ENCODE data around the gene GABRA4.
A peak's percentile ranks its signal among the peaks of the same experiment; 100 is the strongest.

GABRA4 gene
- total RNA-seq = 0 reads per million in 2 donors

DNA sequence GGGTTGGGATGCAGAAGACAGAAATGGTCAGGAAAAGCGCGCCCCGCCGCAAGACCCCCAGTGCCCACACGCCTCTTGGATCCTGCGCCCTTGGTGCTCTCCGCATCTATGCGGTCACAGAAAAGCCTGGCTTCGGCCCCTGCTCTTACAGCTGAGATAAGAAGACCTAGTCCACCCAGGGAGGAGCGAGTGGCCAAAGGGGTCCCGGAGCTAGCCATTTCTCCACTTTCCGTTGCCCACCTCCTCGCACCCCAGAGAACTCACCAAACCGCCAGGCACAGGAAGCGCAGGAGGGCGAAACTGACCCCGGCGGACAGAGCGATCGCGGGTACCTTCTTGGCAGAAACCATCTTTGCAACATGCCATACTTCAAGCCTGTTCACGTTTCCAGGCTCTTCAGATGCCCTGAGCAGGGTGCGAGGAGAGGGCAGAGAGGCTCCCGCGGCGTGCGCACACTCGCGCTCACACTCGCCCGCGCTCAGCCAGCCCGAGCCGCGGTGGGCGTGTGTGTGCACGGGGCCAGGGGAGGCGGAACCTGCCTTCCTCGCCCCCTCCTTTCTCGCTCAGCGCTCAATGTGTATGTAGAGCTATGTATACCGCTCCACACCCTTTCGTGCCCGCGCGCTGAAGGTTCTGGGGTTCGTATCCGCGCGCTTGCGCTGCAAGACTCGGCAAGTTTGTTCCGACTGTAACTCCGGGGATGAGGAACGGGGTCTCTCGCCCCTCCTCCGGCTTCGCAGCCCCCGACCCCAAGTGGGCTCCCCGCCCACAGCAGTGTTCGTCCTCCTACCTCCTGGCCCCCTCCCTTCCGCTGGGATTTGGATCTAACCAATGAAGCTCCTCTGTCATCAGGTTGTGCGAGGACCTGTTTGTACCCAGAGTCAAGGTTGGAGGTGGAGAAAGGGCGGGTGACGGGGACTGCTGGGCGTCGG lies at the start of gene GABRA4:
Gene GABRA4 (minus strand): TSS at position 507 of the 932 bp plus-strand sequence. CDS start 157 bp downstream, at position 350.
- DNase-seq = peak in 1 of 5 experiments; percentile 11

DNA sequence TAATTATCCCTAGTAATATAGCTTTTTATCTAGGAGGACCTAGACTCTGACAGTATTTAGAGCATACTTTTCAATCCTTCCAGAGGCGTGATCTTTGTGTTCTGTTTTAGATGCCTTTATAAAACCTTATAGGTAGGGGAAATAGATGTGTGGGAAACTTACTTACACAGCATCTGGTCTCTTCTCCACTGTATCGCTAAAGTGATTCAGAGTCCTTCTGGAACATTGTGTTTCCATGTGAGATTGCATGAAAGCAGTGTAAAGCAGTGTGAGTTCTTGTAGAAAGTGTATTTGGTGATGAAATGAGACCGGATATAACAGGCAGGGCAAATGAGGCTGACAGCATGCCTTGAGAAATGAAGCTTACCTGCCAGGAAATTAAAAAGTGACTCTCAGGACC lies 47.4 kb upstream of the GABRA4 start:
- no peak for DNase-seq

DNA sequence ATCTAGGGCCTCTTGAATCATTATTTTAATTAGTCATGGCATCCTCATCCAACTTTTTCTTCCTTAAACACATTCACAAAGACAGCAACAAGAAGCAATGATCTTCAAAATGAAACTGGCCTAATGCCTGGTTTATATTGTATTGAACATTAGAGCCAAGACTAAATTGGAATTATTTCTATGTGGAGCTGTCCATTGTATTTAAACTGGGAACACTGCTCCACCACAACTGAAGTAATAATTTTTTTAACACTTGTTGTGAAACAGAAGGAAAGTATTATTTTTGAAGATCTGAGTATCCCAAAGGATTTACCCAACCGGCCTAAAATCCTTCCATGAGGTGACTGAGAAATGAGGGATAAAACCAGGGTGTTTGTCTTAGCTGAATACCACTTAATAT lies 44.9 kb upstream of the GABRA4 start:
- DNase-seq = no peak

DNA sequence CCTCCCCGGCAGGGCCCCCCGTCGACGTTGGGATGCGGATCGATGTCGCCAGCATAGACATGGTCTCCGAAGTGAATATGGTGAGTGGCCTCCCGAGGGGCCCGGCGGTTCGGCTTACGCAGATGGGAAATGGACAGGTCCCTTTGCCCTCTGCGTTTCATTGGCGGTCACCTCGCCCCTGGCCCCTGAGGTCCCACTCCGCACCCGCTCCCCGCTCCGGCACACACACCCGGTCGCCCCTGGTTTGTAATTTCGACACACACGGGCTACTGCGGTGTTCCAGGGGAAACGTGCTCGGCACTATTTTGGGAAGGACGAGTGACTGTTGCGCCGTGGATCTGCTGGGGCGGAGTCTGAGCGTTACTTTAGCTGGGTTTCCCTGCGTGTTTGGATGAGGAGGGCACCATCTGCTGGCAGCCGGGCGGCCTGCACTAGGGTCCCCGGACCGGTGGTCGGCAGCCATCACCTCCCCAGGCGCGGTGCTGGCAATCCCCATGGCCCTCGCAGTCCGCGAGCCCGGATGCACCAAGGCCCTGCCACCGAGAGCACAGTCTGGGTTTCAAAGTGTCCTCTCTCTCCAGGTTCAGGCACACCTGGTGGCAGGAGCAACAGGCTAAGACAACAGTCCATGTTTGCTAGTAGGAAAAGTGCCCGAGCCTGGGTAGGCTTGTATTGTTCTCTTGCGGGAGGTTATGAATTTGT lies 39.2 kb upstream of the GABRA4 start:
- DNase-seq = peak in 2 of 5 experiments; percentile 28 to 54

DNA sequence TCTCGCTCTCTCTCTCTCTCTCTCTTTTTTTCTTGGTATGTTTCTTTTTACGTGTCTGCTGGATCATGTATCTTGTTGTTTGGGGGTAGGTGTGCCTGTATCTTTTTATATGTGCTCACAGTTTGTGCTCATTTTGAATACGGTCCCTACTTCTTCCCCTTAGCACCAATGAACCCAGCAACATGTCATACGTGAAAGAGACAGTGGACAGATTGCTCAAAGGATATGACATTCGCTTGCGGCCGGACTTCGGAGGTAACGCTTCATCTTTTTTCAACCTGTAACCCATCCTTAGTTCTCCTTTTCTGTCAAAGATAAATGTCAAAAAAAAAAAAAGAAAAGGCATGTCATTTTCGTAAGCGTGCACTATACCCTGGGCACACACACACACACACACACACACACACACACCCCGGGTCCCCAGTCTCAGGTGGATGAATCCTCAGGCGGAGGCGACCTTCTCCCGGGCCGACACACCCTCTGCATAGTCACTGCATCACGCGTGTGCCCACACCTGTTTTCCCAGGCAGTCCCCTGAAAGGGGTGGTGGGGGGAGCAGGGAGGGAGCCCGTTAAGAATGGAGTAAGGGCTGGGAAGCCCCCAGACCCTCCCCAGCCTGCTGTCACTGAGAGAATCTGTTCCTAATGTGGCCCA lies 38.5 kb upstream of the GABRA4 start:
- peak in 2 of 5 experiments; percentile 4 to 26 for DNase-seq

DNA sequence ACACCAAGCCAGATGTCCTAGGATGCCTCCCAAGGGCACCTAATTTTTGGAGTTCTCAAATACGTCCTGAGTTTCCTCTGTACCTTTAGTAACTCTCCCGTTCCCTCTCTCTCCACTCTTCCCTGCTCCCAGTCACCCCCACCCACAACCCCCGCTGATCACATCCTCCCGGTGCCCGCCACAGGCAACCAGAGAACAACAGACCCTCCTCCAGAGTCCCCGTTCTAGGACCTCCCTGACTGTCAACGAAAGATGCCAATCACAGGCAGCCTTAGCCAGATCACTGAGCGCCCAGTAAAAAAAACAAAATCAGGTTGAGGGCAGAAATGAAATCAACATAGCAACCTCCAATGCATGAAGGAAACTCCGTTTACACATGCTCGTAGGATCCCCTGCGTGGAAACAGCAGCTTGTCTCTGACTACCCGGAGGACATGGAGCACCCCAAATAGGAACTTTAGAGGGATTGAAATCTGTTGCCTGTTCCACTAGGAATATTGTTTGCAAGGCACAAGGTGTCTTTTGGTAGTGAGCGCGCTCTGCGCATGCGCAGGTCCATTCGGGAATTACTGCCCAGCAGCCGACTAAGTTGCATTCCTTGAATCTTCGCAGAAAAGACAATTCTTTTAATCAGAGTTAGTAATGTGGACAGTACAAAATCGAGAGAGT lies 37.8 kb upstream of the GABRA4 start, which contains the start of gene GABRB1:
Gene GABRB1 (plus strand): TSS at position 557 of the 668 bp plus-strand sequence.
- DNase-seq = no peak

DNA sequence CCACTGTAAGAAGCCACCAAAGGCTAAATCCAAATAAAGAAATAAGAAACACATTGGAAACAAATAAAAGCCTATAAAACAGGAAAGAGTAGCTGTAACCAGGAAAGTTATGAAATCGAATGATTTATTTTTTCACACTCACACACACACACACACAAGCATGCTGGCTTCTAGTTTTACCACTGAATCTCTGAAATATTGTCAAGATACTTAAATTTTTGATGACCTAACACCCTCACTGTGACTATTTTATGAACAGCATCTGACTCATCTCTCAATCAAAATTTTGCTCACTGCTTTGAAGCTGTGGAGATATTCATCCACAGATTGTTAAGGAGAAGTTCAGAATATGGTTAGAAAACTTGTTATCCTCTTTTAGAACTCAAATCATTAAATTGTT lies 24.1 kb upstream of the GABRA4 start:
- no peak for DNase-seq

DNA sequence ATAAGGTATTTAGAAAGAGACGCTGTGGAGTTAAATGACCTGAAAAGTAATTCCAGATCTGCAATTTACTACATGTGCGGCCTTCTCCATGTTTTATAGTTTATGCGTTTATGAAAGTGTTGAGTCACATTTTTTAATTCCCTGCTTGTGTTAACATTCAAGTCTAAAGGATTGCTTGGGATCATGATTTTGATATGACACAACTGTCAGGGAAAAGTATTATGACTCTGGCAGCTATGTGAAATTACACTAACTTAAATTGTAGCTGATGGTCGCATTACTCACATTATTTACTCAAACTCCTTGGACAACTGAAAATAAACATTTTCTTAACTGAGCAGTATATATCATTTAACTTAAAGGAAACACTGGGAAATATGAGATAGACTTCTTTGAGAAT lies 23.7 kb upstream of the GABRA4 start:
- no peak for DNase-seq

DNA sequence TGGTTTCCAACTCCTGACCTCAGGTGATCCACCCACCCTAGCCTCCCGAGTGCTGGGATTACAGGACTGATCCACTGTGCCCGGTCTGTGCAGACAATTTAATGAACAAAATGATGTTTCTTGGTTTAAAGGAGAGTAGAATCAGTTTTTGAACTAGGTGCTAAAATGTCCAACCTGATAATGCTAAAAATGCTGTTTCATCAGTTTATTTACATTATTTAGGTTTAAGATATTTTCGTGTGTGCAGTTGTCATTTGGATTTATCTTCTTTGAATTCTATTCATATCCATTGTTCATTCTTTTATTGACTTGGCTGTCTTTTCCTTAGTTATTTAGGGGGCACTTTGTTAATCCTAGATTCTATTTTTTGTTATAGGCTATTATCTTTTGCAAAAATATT lies 20.0 kb upstream of the GABRA4 start:
- DNase-seq = no peak

DNA sequence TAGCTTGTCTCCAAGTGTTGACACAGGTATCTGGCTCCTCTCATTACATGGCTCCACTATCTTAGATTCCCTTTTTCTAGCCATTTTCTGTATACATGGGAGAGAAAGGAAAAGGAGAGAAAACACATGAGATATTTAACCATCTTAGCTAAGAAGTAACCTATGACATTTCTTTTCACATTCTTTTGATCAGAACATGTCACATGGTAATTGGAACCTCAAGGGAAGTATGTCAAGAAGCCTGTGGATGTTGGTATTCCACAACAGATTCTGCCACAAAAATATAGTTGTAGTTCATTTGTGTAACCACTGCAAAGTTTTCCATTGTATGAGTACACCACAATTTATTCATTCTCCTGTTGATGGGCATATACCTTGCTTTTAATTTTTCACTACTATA lies 19.3 kb upstream of the GABRA4 start:
- DNase-seq = no peak

DNA sequence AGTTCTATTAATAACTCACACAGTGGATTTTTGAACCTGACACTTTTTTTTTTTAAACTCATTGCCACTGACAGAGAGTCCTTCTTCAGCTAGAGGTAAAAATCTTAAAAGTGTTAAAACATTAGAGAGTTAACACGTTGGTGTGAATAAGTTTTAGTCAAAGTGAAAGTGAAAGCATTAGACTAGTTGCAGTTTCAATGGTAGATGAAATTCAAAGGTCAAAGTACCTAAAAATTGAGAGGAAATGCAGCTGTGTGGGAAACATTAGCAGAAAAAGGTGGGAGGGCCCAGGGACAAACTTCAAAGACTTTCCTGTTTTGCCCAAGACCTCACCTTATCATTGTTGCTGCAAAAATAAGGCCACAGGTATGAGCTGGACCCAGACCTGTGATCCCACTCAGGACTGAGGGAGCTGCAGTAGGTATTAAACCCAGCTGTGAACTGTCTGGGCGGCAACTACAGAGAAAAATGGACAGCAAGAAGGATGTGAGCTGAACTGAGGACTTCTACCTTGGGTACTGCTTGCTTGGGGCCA lies 17.6 kb upstream of the GABRA4 start:
- DNase-seq = peak in 2 of 5 experiments; percentile 9 to 73

DNA sequence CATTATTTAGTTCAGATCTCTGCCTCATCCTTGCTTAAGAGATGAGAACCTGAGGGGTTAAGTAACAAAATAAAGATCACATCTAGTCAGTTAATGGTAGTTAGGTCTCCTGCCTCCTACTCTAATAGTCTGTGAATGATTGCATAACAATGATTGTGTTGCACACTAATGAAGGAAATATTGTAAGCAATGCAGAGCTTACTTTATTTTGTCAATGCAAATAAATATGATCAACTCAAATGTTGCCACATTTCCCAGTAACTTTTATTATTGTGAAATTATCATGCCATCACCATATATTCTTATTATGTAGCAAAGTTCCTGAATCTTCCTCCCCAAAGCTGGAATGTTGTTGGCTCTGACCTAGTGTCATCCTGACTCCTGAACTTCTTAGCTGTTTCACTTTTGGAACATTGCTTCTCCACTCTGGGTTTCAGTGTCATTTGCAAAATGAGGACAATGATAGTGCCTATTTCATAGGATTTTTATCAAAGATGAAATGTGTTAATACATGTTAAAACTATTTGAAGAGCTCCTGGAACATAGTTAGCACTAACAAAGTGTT lies 17.0 kb upstream of the GABRA4 start:
- no peak for DNase-seq

DNA sequence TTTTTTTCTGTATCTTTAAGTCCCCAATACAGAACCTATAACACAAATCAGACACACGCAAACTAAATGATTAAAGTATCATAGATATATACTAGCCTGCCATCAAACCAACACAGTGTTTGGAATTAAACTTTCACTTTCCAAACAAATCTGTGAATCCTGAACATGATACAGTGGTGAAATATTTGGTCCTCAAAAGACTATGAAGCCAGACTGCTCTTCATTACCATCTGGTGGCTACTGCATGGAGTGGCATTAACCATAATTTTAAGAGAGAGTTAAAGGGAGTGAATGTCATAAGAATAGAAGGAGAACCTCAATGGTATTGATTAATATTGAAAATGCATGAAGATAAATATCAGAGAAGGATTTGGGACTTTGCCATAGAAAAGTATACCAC lies 9.2 kb upstream of the GABRA4 start:
- no peak for DNase-seq

DNA sequence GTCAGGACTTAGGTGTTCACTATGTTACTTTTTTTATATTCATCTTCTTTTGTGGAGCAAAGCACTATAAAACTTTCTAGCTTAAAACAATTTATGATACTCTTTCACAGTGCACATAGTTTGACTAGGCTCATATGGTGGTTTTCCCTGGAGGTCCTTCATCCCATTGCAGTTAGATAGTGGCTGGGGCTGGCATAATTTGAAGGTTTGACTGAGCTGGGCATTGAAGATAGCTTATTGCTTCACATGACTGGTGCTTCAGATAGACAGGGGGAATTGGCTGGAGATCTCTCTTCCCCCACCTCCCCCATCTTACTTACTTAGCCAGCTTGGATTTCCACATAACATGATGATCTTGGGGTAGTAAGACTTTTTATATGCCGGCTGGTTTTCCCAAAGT lies 7.0 kb upstream of the GABRA4 start:
- DNase-seq = no peak

DNA sequence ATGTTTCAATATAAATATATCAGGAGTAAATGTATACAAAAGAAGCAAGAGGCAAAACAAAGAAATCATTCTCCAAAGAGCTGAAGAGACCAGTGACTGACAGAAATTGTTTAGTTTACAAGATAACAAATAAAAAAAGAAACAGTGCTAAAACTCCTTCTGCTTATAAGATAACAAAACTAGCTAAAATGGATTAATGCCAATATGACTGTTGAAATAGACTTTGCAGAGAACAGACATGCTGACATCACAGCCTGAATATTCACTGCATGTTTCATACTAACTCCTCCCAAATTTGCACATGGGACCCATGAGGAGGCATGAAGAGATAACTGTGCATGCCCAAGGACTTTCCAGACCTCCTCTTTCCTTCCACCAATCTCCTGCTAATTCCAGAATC lies 6.2 kb upstream of the GABRA4 start:
- DNase-seq = no peak

DNA sequence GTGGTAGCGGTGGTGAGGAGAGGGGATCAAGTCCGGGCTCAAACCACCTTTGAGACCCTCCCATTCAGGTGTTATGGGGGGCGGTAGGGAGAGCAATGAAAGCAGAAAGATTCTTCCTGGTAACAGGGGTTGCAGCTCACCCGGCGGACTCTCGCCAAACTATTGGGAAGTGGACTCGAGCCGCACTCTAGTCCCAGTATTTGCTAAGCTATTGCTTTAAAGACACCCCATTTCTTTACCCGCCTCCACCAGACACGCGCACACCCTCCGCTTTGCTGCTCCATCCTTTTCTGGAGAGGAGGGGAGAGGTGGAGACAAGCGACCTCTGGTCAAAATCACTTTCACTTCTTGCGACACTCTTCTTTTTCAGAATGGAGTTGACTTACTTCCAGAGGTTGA lies 625 bp upstream of the GABRA4 start:
- peak in 1 of 5 experiments; percentile 8 for DNase-seq

DNA sequence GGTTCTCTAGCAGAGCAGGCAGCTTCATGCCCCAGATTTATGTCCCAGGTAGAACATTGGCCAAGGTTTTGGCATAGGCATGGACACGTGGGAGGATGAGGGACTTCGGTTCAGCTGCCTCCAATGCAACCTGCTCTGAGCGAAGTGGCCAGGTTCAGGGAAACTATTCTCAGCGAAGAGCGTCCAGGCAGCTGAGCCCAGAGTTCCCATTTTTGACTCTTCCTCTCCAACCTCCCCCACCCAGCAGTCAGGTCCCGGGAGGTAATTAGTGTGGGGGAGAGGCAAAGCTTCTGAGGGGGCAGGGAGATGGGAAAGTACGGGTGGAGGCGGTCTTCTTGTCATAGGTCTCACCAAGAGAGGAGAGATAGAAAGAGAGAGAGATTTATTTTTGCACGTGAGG lies 1.0 kb downstream of the GABRA4 start:
- no peak for DNase-seq

DNA sequence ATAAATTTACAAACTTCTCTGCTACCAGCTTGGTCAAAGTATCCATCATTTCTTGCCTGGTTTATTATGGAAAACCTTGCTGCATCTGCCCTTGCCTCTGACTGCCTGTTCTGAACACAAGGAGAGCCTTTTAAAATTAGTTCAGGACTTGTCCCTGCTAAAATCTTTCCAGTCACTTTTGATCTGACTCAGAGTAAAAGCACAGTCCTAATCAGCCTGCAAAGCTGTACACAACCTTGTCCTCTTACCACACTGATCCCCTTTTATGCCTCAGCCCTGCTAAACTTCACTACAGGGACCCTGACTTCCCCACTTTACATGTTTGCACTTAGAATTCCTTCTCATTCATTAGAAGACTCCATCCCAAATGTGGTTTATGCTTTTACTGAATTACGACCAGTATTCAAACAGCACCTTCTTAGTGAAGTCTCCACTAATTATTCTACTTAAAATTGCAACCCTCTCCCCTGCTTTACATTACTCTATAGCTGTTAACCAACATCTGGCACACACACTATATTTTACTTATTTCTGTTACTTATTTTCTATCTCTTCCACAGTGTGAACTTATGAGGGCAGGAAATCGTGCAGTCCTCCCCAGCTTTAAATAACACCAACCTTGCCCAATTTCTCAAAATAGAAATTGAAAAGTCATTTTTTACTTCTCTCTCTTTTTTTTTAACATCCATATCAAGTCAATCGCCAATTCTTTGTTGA lies 6.3 kb downstream of the GABRA4 start:
- DNase-seq = no peak

DNA sequence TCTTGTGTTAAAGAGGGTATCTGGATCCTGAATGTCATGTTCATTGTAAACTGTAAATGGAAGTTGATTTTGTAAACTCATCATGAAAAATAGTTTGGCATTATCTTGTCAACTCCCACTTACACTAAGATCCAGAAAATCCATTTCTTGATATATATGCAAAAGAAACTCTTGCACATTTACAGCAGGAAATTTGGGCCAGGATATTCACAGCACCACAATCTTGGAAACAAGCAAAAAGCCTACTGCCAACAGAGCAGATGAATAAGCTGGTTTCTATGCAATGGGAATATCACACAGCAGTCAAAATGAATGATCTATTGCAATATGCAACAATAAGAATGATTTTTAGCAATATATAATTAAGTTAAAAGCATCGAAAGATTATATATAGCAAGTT lies 8.6 kb downstream of the GABRA4 start:
- DNase-seq = no peak

DNA sequence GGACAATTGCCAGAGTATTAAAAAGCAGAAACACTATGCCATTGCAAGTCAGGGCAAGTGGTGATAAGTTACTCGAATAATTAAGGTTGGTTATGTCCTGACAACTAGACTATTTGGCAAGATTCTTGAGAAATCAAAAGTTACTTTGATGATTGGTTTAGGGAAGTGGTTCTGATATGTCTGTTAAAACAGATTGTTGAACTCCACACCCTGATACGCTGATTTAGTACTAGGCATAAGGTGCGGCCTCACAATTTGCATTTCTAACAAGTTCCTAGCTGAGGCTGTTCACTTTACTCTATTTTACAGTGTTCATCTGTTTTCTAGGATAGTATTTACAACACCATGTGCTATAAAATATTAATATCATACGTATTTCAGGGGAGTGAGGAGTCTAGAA lies 12.5 kb downstream of the GABRA4 start:
- DNase-seq = no peak

DNA sequence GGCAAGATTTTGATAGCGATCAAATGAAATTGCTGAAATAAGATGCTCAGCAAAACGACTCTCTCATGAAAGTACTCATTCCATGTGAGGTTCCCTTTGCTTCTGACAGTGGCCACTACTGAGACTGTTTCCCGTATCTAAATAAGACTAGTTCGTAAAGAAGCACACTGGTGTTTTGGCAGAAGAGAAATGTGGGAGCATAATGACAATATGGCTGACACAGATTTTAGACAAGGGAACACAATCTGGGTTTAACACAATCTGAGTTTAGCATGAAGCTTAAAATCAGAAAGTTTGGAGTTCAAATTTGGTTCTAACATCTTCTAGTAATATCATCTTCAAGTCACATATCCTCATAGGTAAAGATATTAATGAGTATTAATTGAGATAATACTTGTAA lies 13.7 kb downstream of the GABRA4 start:
- no peak for DNase-seq
